SK-N-SH (cell line): ENCODE data around the gene WWOX. TPM values are rescaled to one million over a fixed set of nuclear protein-coding genes. Genes with fewer than 3 reads are reported as not detected.

Experiments
- CTCF ChIA-PET: fragments of 300-600, 350-600 bp; formaldehyde crosslinking; extraction: SDS; loops from one replicate; lab custom pipeline; 2021; lab: Yijun Ruan, JAX
- POLR2A ChIA-PET: fragments of 350-600 bp; sonication (Branson Sonifier 250); formaldehyde crosslinking; extraction: SDS; loops from one replicate; lab custom pipeline; 2020; ENCODE audit warnings: antibody characterized with exemption, inconsistent platforms; lab: Yijun Ruan, JAX
- DNase-seq: peaks from one replicate; pipeline ENCODE4 v3.0.0; 2012
- H2AFZ ChIP-seq: fragments of 200-600 bp; sonication (generic); 2 replicates; pipeline ENCODE4 v1.8.1; 2016; ENCODE audit warnings: antibody characterized with exemption, mild to moderate bottlenecking, low read depth
- H3F3A ChIP-seq: fragments of 200-600 bp; sonication (generic); replicated peaks from 2 replicates; pipeline ENCODE3; 2016; ENCODE audit warnings: antibody characterized with exemption, mild to moderate bottlenecking; ENCODE audit not compliant: insufficient read depth
- H3K27ac ChIP-seq, 2 experiments: fragments of 200-500 bp in 1 of 2; fragments of 200-600 bp in 1 of 2; sonication (Bioruptor generic) in 1 of 2; sonication (generic), shearing (Covaris generic) in 1 of 2; 2 replicates each; pipeline versions ENCODE4 v1.5.1 to v1.6.1; 2014 to 2016; ENCODE audit warnings: low read depth in 2 of 2, inconsistent platforms in 1 of 2, low read length in 1 of 2, mild to moderate bottlenecking in 1 of 2, mixed read lengths in 1 of 2
- H3K27me3 ChIP-seq: fragments of 200-600 bp; sonication (generic), shearing (Covaris generic); 2 replicates; pipeline ENCODE4 v1.6.1; 2016; ENCODE audit warnings: mixed run types; ENCODE audit not compliant: insufficient read depth
- H3K36me3 ChIP-seq, 2 experiments: fragments of 200-500 bp in 1 of 2; fragments of 200-600 bp in 1 of 2; sonication (Bioruptor generic) in 1 of 2; sonication (generic) in 1 of 2; replicated peaks in 1 of 2; 2 replicates each; pipeline versions ENCODE3 to v1.5.1; 2014 to 2016; ENCODE audit warnings: low read length in 1 of 2, mild to moderate bottlenecking in 1 of 2; ENCODE audit not compliant: insufficient read depth in 2 of 2, control insufficient read depth in 1 of 2
- H3K4me1 ChIP-seq, 2 experiments: fragments of 200-500 bp in 1 of 2; fragments of 200-600 bp in 1 of 2; sonication (Bioruptor generic) in 1 of 2; sonication (generic), shearing (Covaris generic) in 1 of 2; 2 replicates each; pipeline versions ENCODE4 v1.5.1 to v1.6.1; 2014 to 2016; ENCODE audit warnings: low read depth in 1 of 2, low read length in 1 of 2, mixed run types in 1 of 2; ENCODE audit not compliant: insufficient read depth in 2 of 2, control insufficient read depth in 1 of 2
- H3K4me2 ChIP-seq: fragments of 200-600 bp; sonication (generic), shearing (Covaris generic); 2 replicates; pipeline ENCODE4 v1.6.1; 2017; ENCODE audit warnings: mixed run types
- H3K4me3 ChIP-seq, 2 experiments: fragments of 200-500 bp in 1 of 2; fragments of 200-600 bp in 1 of 2; sonication (Bioruptor generic) in 1 of 2; sonication (generic), shearing (Covaris generic) in 1 of 2; 2 replicates each; pipeline versions ENCODE4 v1.5.1 to v1.8.1; 2014 to 2016; ENCODE audit warnings: low read depth in 2 of 2, inconsistent platforms in 1 of 2, low read length in 1 of 2, mild to moderate bottlenecking in 1 of 2, mixed read lengths in 1 of 2, moderate library complexity in 1 of 2
- H3K79me2 ChIP-seq: fragments of 200-600 bp; sonication (generic); 2 replicates; pipeline ENCODE4 v1.8.1; 2017; ENCODE audit warnings: mild to moderate bottlenecking; ENCODE audit not compliant: insufficient read depth
- H3K9ac ChIP-seq: fragments of 200-600 bp; sonication (generic); 2 replicates; pipeline ENCODE4 v1.6.1; 2017; ENCODE audit warnings: mixed run types
- H3K9me2 ChIP-seq: fragments of 200-600 bp; sonication (generic); 2 replicates; pipeline ENCODE4 v1.6.1; 2017; ENCODE audit warnings: mixed run types
- H3K9me3 ChIP-seq: fragments of 200-600 bp; sonication (generic); 2 replicates; pipeline ENCODE4 v1.6.1; 2017; ENCODE audit warnings: mixed run types, mild to moderate bottlenecking, moderate library complexity
- H4K20me1 ChIP-seq: fragments of 200-600 bp; sonication (generic); 2 replicates; pipeline ENCODE4 v1.6.1; 2017; ENCODE audit warnings: mild to moderate bottlenecking, mixed run types; ENCODE audit not compliant: insufficient read depth
- EZH2phosphoT487 ChIP-seq: fragments of 200-600 bp; sonication (generic); IDR thresholded peaks from 2 replicates; pipeline ENCODE4 v1.6.1; 2017; ENCODE audit warnings: low read depth, mixed run types, mild to moderate bottlenecking, antibody characterized with exemption, moderate library complexity, borderline replicate concordance
- FOXJ3 ChIP-seq: sonication (generic); formaldehyde crosslinking; IDR thresholded peaks from 2 replicates; pipeline ENCODE4 v1.5.1; 2020; ENCODE audit warnings: mild to moderate bottlenecking, missing genetic modification reagents
- GABPA ChIP-seq: IDR thresholded peaks from 2 replicates; pipeline ENCODE4 v1.4.0; 2012; ENCODE audit warnings: low read depth, mild to moderate bottlenecking
- IRF3 ChIP-seq: fragments of 150-350 bp; IDR thresholded peaks from 2 replicates; pipeline ENCODE4 v1.6.1; 2016; ENCODE audit warnings: mild to moderate bottlenecking, low read depth, low read length
- MEF2A ChIP-seq: IDR thresholded peaks from 2 replicates; pipeline ENCODE4 v1.4.0; 2012; ENCODE audit warnings: low read depth, borderline replicate concordance
- RFX5 ChIP-seq: IDR thresholded peaks from 2 replicates; pipeline ENCODE4 v1.6.1; 2012; ENCODE audit warnings: mild to moderate bottlenecking, improper control_type of control experiment, low read length
- SMC3 ChIP-seq: IDR thresholded peaks from 2 replicates; pipeline ENCODE4 v1.6.1; 2012; ENCODE audit warnings: low read depth, low read length, improper control_type of control experiment
- TAF1 ChIP-seq: IDR thresholded peaks from 2 replicates; pipeline ENCODE4 v1.6.1; 2012; ENCODE audit warnings: low read depth, mild to moderate bottlenecking, low read length, moderate library complexity, borderline replicate concordance
- TEAD4 ChIP-seq: IDR thresholded peaks from 2 replicates; pipeline ENCODE4 v1.4.0; 2012; ENCODE audit warnings: mild to moderate bottlenecking, borderline replicate concordance; ENCODE audit not compliant: insufficient read depth
- USF1 ChIP-seq: IDR thresholded peaks from 2 replicates; pipeline ENCODE4 v1.4.0; 2012; ENCODE audit warnings: low read depth, borderline replicate concordance
- WGBS: methylation state at CpG from one replicate; pipeline ENCODE4 v1.1.6; 2017; ENCODE audit warnings: low lambda C conversion rate; 5-methylcytosine and 5-hydroxymethylcytosine counted together
- polyA plus RNA-seq, 3 experiments: library from polyadenylated mRNA; depleted of rRNA; stranded (reverse); fragments of >200 nt; gene quantifications; 2 replicates each; pipeline ENCODE4 v1.2.3, GENCODE V29; 2012
- TF ChIP-seq, protein P1 (sequence below): IDR thresholded peaks from 2 replicates; pipeline ENCODE4 v1.6.1; 2012; ENCODE audit warnings: mild to moderate bottlenecking, low read depth, low read length, moderate library complexity
- TF ChIP-seq, protein P2 (sequence below): IDR thresholded peaks from 2 replicates; pipeline ENCODE4 v1.4.0; 2012; ENCODE audit warnings: low read depth

WWOX gene
- polyA plus RNA-seq, 1 of the 3 experiments (the other 2 are of a cell fraction), result 10.8 TPM

- no peak overlapping the region for H3K4me3 ChIP-seq
- H3K79me2 ChIP-seq, result no peaks in the 10 kb centered on the region
- CTCF ChIA-PET, result interaction anchor here (0.9 to 1.5 kb wide), 3 partner anchors 9 to 1536 kb away, joined by 3 to 6 read pairs (median 4); no protein-coding TSS in a partner anchor
- TF ChIP-seq SMC3, result no peak
- no peak for TF ChIP-seq TEAD4
- no peak for TF ChIP-seq FOXJ3 (CRISPR knock-in tag)
- TF ChIP-seq GABPA, result no peak
- TF ChIP-seq RFX5, result no peak
- no peak for TF ChIP-seq MEF2A
- TF ChIP-seq, protein P1, sequence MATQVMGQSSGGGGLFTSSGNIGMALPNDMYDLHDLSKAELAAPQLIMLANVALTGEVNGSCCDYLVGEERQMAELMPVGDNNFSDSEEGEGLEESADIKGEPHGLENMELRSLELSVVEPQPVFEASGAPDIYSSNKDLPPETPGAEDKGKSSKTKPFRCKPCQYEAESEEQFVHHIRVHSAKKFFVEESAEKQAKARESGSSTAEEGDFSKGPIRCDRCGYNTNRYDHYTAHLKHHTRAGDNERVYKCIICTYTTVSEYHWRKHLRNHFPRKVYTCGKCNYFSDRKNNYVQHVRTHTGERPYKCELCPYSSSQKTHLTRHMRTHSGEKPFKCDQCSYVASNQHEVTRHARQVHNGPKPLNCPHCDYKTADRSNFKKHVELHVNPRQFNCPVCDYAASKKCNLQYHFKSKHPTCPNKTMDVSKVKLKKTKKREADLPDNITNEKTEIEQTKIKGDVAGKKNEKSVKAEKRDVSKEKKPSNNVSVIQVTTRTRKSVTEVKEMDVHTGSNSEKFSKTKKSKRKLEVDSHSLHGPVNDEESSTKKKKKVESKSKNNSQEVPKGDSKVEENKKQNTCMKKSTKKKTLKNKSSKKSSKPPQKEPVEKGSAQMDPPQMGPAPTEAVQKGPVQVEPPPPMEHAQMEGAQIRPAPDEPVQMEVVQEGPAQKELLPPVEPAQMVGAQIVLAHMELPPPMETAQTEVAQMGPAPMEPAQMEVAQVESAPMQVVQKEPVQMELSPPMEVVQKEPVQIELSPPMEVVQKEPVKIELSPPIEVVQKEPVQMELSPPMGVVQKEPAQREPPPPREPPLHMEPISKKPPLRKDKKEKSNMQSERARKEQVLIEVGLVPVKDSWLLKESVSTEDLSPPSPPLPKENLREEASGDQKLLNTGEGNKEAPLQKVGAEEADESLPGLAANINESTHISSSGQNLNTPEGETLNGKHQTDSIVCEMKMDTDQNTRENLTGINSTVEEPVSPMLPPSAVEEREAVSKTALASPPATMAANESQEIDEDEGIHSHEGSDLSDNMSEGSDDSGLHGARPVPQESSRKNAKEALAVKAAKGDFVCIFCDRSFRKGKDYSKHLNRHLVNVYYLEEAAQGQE, result no peak
- no peaks in the 10 kb centered on the region for H4K20me1 ChIP-seq
- no peaks in the 10 kb centered on the region for H3K36me3 ChIP-seq
- no peak overlapping the region for H3K9ac ChIP-seq
- H3K9me3 ChIP-seq, result no peaks in the 10 kb centered on the region
- WGBS, result 28% methylated on average over 5 of the region's 5 CpGs
- no peaks in the 10 kb centered on the region for H3K27me3 ChIP-seq
- POLR2A ChIA-PET, result no interaction called here
- no peaks in the 10 kb centered on the region for H3K9me2 ChIP-seq
- H3K4me2 ChIP-seq, result no peak overlapping the region
- no peak overlapping the region for H2AFZ ChIP-seq
- DNase-seq, result no peak
- no peaks in the 10 kb centered on the region for H3F3A ChIP-seq
- peaks cover 0 to under 1% of the 10 kb centered on the region in 2 experiments; a peak in 1 of 4 replicates for H3K4me1 ChIP-seq
- H3K27ac ChIP-seq, result no peak overlapping the region
Observed at GRCh38 chr16:78990309-78990701, 890.9 kb downstream of the WWOX start.

DNA sequence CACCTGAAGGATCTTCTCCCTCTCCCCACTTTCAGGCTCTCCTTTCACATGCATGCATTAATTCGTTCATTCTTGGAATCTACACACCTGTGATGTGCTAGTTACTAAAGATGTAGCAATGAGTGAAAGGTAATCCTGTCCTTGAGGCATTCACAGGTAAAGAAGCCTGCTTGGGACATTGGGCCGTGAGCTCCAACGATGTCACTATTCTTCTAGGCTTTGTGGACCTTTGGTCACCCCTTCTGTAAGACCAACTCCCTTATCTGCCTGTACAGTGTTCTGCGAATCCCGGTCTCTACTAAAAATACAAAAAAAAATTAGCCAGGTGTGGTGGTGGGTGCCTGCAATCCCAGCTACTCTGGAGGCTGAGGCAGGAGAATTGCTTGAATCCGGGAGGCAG, 892.5 kb downstream of the WWOX start:
- POLR2A ChIA-PET, result no interaction called here
- Histone ChIP-seq H3K9ac (no peak overlapping the region), H3K4me3 (no peak overlapping the region), H3K27ac (no peak overlapping the region), H3K9me2 (no peaks in the 10 kb centered on the region), H4K20me1 (no peaks in the 10 kb centered on the region), H3K9me3 (no peaks in the 10 kb centered on the region), H3K27me3 (no peaks in the 10 kb centered on the region), H3K36me3 (no peaks in the 10 kb centered on the region), H3F3A (no peaks in the 10 kb centered on the region), H3K4me1 (no peaks in the 10 kb centered on the region), H2AFZ (no peak overlapping the region), H3K79me2 (no peaks in the 10 kb centered on the region), H3K4me2 (no peak overlapping the region)
- no peak for TF ChIP-seq EZH2phosphoT487
- TF ChIP-seq TAF1, result no peak
- TF ChIP-seq IRF3, result no peak
- TF ChIP-seq, protein P2, sequence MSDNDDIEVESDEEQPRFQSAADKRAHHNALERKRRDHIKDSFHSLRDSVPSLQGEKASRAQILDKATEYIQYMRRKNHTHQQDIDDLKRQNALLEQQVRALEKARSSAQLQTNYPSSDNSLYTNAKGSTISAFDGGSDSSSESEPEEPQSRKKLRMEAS, result no peak
- TF ChIP-seq USF1, result no peak
- WGBS, result 51% methylated on average over 6 of the region's 6 CpGs
- no peak for DNase-seq
- CTCF ChIA-PET, result no interaction called here
